ENCODE data around the gene MAD2L2. TPM values are rescaled to one million over a fixed set of nuclear protein-coding genes. Genes with fewer than 3 reads are reported as not detected.

MAD2L2 gene
- total RNA-seq, 1 experiment from 2014 or later, result 84.8 TPM

DNA sequence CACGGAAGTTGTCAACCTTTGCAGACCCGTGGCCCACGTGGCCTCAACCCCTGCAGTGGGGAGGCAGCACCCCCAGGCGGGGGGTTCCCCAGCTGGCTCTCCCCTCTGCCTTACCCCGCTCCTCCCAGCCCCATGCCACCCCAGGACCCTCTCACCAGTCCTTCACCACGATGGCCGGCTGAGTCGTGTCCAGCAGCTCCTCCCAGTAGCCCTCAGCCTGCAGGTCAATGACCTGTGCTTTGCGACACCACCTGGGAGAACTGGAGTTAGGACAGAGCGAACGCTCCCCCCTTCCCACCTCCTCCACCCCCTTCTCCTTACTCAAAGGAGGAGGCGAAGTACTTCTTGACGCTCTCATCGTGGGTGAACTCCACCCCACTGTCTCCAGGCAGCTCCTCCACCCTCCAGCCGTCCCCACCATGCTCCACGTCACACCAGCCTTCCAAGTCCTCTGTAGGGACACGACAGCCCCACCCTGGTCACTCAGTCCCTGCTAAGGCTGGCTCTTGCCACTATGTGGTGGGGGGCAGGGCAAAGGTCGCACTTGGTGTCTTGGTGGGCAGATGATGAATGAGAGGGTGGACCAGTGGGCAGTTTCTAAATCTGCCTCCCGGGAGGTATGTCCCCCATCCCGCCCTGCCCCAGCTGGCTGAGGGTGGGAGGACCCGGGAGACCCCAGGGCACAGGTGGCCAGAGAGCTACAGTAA, 31.2 kb downstream of the MAD2L2 start:
- CTCF ChIA-PET, result interaction anchor here (0.6 to 1.1 kb wide), 3 partner anchors 13 to 380 kb away, joined by 3 to 7 read pairs (median 4); no protein-coding TSS in a partner anchor
- POLR2A ChIA-PET, result interaction anchor here (0.7 kb wide), 1 partner anchor 71 kb away, joined by 7 read pairs; no protein-coding TSS in a partner anchor
- no peak for TF ChIP-seq SIN3A (IDR thresholded peaks at IDR 0.05; ENCODE audit: borderline replicate concordance, insufficient read depth, low read depth, low read length)
- TF ChIP-seq, protein P1, sequence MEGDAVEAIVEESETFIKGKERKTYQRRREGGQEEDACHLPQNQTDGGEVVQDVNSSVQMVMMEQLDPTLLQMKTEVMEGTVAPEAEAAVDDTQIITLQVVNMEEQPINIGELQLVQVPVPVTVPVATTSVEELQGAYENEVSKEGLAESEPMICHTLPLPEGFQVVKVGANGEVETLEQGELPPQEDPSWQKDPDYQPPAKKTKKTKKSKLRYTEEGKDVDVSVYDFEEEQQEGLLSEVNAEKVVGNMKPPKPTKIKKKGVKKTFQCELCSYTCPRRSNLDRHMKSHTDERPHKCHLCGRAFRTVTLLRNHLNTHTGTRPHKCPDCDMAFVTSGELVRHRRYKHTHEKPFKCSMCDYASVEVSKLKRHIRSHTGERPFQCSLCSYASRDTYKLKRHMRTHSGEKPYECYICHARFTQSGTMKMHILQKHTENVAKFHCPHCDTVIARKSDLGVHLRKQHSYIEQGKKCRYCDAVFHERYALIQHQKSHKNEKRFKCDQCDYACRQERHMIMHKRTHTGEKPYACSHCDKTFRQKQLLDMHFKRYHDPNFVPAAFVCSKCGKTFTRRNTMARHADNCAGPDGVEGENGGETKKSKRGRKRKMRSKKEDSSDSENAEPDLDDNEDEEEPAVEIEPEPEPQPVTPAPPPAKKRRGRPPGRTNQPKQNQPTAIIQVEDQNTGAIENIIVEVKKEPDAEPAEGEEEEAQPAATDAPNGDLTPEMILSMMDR (IDR thresholded peaks at IDR 0.05), result no peak
- TF ChIP-seq, protein P2, sequence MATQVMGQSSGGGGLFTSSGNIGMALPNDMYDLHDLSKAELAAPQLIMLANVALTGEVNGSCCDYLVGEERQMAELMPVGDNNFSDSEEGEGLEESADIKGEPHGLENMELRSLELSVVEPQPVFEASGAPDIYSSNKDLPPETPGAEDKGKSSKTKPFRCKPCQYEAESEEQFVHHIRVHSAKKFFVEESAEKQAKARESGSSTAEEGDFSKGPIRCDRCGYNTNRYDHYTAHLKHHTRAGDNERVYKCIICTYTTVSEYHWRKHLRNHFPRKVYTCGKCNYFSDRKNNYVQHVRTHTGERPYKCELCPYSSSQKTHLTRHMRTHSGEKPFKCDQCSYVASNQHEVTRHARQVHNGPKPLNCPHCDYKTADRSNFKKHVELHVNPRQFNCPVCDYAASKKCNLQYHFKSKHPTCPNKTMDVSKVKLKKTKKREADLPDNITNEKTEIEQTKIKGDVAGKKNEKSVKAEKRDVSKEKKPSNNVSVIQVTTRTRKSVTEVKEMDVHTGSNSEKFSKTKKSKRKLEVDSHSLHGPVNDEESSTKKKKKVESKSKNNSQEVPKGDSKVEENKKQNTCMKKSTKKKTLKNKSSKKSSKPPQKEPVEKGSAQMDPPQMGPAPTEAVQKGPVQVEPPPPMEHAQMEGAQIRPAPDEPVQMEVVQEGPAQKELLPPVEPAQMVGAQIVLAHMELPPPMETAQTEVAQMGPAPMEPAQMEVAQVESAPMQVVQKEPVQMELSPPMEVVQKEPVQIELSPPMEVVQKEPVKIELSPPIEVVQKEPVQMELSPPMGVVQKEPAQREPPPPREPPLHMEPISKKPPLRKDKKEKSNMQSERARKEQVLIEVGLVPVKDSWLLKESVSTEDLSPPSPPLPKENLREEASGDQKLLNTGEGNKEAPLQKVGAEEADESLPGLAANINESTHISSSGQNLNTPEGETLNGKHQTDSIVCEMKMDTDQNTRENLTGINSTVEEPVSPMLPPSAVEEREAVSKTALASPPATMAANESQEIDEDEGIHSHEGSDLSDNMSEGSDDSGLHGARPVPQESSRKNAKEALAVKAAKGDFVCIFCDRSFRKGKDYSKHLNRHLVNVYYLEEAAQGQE (IDR thresholded peaks at IDR 0.05; ENCODE audit: insufficient read depth in 1 of 2, low read depth in 2 of 2, low read length in 1 of 2), result no peak
- TF ChIP-seq POLR2AphosphoS5 (IDR thresholded peaks at IDR 0.05; ENCODE audit: low read depth, low read length), result no peak
- TF ChIP-seq TCF7L2 (IDR thresholded peaks at IDR 0.05; ENCODE audit: low read depth, low read length), result no peak

GRCh38 chr1:11649237-11649623, 31.7 kb downstream of the MAD2L2 start:
- Histone ChIP-seq H3K27me3 (ENCODE audit: control insufficient read depth, insufficient read depth, low read length) (no peaks in the 10 kb centered on the region), H3K9me3 (ENCODE audit: control insufficient read depth, insufficient read depth, low read depth, low read length) (no peaks in the 10 kb centered on the region), H3K27ac (ENCODE audit: low read length) (no peak overlapping the region), H3K4me3 (ENCODE audit: low read depth in 2 of 2, low read length in 2 of 2) (no peak overlapping the region), H3K36me3 (ENCODE audit: control insufficient read depth, insufficient read depth, low read length) (no peaks in the 10 kb centered on the region; the same call in 1 of the 2 replicates), H3K4me1 (ENCODE audit: control insufficient read depth, insufficient read depth, low read length) (peaks cover 25% of the 10 kb centered on the region)
- intact Hi-C loops (cut with micrococcal nuclease; ENCODE audit: unreplicated experiment) (loop anchor here (10.0 kb wide), 2 partner anchors 314 to 614 kb away; no protein-coding TSS in a partner anchor), in situ Hi-C loops (cut with HindIII; ENCODE audit: low pct_unique_long_range_greater_than_20kb, low sequenced_read_pairs) (no loop called here)
- no peak for DNase-seq (ENCODE audit: low read depth, low spot score)
- TF ChIP-seq POLR2AphosphoS5 (IDR thresholded peaks at IDR 0.05; ENCODE audit: low read depth, low read length), result no peak
- TF ChIP-seq, protein P2 (IDR thresholded peaks at IDR 0.05; ENCODE audit: insufficient read depth in 1 of 2, low read depth in 2 of 2, low read length in 1 of 2), result no peak
- TF ChIP-seq, protein P1 (IDR thresholded peaks at IDR 0.05), result no peak
- TF ChIP-seq SIN3A (IDR thresholded peaks at IDR 0.05; ENCODE audit: borderline replicate concordance, insufficient read depth, low read depth, low read length), result no peak
- TF ChIP-seq TCF7L2 (IDR thresholded peaks at IDR 0.05; ENCODE audit: low read depth, low read length), result no peak
- ATAC-seq, result no peak
- ChIA-PET CTCF (interaction anchor here (0.6 to 1.1 kb wide), 2 partner anchors 13 to 380 kb away, joined by 3 to 4 read pairs; no protein-coding TSS in a partner anchor), POLR2A (interaction anchor here (0.7 kb wide), 1 partner anchor 72 kb away, joined by 7 read pairs; no protein-coding TSS in a partner anchor)
- BruUV-seq (replicated peaks), result no TSS peak

More for the DNA sequence above, 31.2 kb downstream of the MAD2L2 start:
- H3K4me3 ChIP-seq (ENCODE audit: low read depth in 2 of 2, low read length in 2 of 2), result no peak overlapping the region
- in situ Hi-C loops (cut with HindIII; ENCODE audit: low pct_unique_long_range_greater_than_20kb, low sequenced_read_pairs) (no loop called here), intact Hi-C loops (cut with micrococcal nuclease; ENCODE audit: unreplicated experiment) (loop anchor here (5.0 to 10.0 kb wide), 3 partner anchors 68 to 615 kb away; no protein-coding TSS in a partner anchor)
- H3K27me3 ChIP-seq (ENCODE audit: control insufficient read depth, insufficient read depth, low read length), result no peaks in the 10 kb centered on the region
- BruUV-seq (replicated peaks), result TSS peak; percentile 33
- ATAC-seq, result no peak
- no peak overlapping the region for H3K27ac ChIP-seq (ENCODE audit: low read length)
- H3K4me1 ChIP-seq (ENCODE audit: control insufficient read depth, insufficient read depth, low read length), result peaks cover 25% of the 10 kb centered on the region
- H3K36me3 ChIP-seq (ENCODE audit: control insufficient read depth, insufficient read depth, low read length), result no peaks in the 10 kb centered on the region; the same call in 1 of the 2 replicates
- H3K9me3 ChIP-seq (ENCODE audit: control insufficient read depth, insufficient read depth, low read depth, low read length), result no peaks in the 10 kb centered on the region
- DNase-seq (ENCODE audit: low read depth, low spot score), result no peak

Data from Panc1 (cell line).